Measurements from ENCODE around the gene SEMA3E. TPM values are rescaled to one million over a fixed set of nuclear protein-coding genes. Genes with fewer than 3 reads are reported as not detected.
"Not testable (repeated sequence)": the region's sequence is repeated elsewhere in the genome, so short reads cannot be mapped to it uniquely, and the experiment has no call there.

Gene SEMA3E
- total RNA-seq, 4 donors from 2014 or later = 1.0 to 2.2 (median 2.0) TPM

- no peak for TF ChIP-seq POLR2AphosphoS5 (IDR thresholded peaks at IDR 0.05)
- no peaks in the 10 kb centered on the region for H3K36me3 ChIP-seq
- 28% methylated on average over 4 of the region's 4 CpGs for WGBS
Measured at GRCh38 chr7:83451501-83452045, 197.4 kb downstream of the SEMA3E start.

GRCh38 chr7:83449781-83450180 lies 199.2 kb downstream of the SEMA3E start:
- TF ChIP-seq POLR2A (IDR thresholded peaks at IDR 0.05) (no peak), POLR2AphosphoS5 (IDR thresholded peaks at IDR 0.05) (no peak), EP300 (IDR thresholded peaks at IDR 0.05) (no peak)
- TF ChIP-seq, protein P1, sequence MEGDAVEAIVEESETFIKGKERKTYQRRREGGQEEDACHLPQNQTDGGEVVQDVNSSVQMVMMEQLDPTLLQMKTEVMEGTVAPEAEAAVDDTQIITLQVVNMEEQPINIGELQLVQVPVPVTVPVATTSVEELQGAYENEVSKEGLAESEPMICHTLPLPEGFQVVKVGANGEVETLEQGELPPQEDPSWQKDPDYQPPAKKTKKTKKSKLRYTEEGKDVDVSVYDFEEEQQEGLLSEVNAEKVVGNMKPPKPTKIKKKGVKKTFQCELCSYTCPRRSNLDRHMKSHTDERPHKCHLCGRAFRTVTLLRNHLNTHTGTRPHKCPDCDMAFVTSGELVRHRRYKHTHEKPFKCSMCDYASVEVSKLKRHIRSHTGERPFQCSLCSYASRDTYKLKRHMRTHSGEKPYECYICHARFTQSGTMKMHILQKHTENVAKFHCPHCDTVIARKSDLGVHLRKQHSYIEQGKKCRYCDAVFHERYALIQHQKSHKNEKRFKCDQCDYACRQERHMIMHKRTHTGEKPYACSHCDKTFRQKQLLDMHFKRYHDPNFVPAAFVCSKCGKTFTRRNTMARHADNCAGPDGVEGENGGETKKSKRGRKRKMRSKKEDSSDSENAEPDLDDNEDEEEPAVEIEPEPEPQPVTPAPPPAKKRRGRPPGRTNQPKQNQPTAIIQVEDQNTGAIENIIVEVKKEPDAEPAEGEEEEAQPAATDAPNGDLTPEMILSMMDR (IDR thresholded peaks at IDR 0.05) = no peak
- H3K4me3 ChIP-seq = no peak overlapping the region
- H3K36me3 ChIP-seq = no peaks in the 10 kb centered on the region
- no peak overlapping the region for H3K27ac ChIP-seq
- H3K27me3 ChIP-seq = no peaks in the 10 kb centered on the region
- no peaks in the 10 kb centered on the region for H3K4me1 ChIP-seq
- no peaks in the 10 kb centered on the region for H3K9me3 ChIP-seq
- DNase-seq (ENCODE audit: low spot score in 2 of 2) = no peak

More at GRCh38 chr7:83451501-83452045, 197.4 kb downstream of the SEMA3E start:
- Histone ChIP-seq H3K9me3 (no peaks in the 10 kb centered on the region), H3K27me3 (no peaks in the 10 kb centered on the region), H3K27ac (no peak overlapping the region), H3K4me3 (no peak overlapping the region), H3K4me1 (no peaks in the 10 kb centered on the region)
- DNase-seq (ENCODE audit: low spot score in 2 of 2) = no peak

- no peaks in the 10 kb centered on the region for H3K9me3 ChIP-seq
- H3K27ac ChIP-seq = no peak overlapping the region
- no peak for DNase-seq (ENCODE audit: low spot score in 2 of 2)
- no peaks in the 10 kb centered on the region for H3K27me3 ChIP-seq
- WGBS = 84% methylated on average over 2 of the region's 2 CpGs
- no peaks in the 10 kb centered on the region for H3K36me3 ChIP-seq
- H3K4me1 ChIP-seq = no peaks in the 10 kb centered on the region
- H3K4me3 ChIP-seq = no peak overlapping the region
- TF ChIP-seq, protein P1 (IDR thresholded peaks at IDR 0.05) = no peak
Measured at GRCh38 chr7:83447681-83448080, 201.3 kb downstream of the SEMA3E start.

DNA sequence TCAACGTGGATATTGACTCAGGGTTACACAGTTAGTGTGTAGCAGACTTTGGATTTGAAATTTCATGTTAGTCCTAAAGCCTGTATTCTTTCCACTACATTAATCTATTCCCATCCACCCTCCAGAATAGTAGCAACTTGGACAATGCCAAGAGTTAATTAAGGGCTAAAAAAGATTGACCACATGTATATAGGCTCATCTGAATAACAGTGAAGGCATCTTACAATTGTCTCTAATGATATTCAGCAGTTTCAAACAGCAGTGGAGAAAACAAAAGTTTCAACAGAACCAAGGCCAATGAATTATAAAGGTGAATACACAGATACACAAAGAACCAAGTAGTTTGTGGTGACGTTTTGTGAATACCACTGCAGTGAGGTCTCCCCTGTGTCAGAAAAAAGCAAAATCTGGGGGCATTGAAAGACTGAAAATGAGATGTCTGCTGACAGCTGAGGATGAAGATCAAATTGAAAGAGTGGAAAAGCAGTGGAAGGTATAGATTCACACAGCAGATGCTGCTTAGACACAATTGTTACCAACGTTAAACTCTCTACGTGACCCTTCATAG lies 202.8 kb downstream of the SEMA3E start:
- Histone ChIP-seq H3K4me1 (no peaks in the 10 kb centered on the region), H3K27me3 (no peaks in the 10 kb centered on the region), H3K27ac (no peak overlapping the region), H3K4me3 (no peak overlapping the region), H3K9me3 (no peaks in the 10 kb centered on the region), H3K36me3 (no peaks in the 10 kb centered on the region)
- DNase-seq (ENCODE audit: low spot score in 2 of 2) = no peak
- 74% methylated on average over 4 of the region's 4 CpGs for WGBS
- TF ChIP-seq EP300 (IDR thresholded peaks at IDR 0.05) (no peak), POLR2AphosphoS5 (IDR thresholded peaks at IDR 0.05) (no peak), POLR2A (IDR thresholded peaks at IDR 0.05) (no peak)
- TF ChIP-seq, protein P1 (IDR thresholded peaks at IDR 0.05) = no peak

- H3K27ac ChIP-seq = no peak overlapping the region
- H3K4me3 ChIP-seq = no peak overlapping the region
- DNase-seq (ENCODE audit: low spot score in 2 of 2) = no peak
- TF ChIP-seq POLR2AphosphoS5 (IDR thresholded peaks at IDR 0.05) (no peak), POLR2A (IDR thresholded peaks at IDR 0.05) (no peak), EP300 (IDR thresholded peaks at IDR 0.05) (no peak)
- TF ChIP-seq, protein P1 (IDR thresholded peaks at IDR 0.05) = no peak
- H3K4me1 ChIP-seq = no peaks in the 10 kb centered on the region
- H3K27me3 ChIP-seq = no peaks in the 10 kb centered on the region
- no peaks in the 10 kb centered on the region for H3K9me3 ChIP-seq
- WGBS = 85% methylated on average over 3 of the region's 3 CpGs
- no peaks in the 10 kb centered on the region for H3K36me3 ChIP-seq
Measured at GRCh38 chr7:83442911-83443310, 206.0 kb downstream of the SEMA3E start.

- 66% methylated on average over 4 of the region's 4 CpGs for WGBS
- Histone ChIP-seq H3K4me3 (no peak overlapping the region), H3K4me1 (no peaks in the 10 kb centered on the region), H3K9me3 (no peaks in the 10 kb centered on the region), H3K27me3 (no peaks in the 10 kb centered on the region), H3K36me3 (no peaks in the 10 kb centered on the region), H3K27ac (no peak overlapping the region)
- no peak for TF ChIP-seq POLR2A (IDR thresholded peaks at IDR 0.05)
- no peak for TF ChIP-seq EP300 (IDR thresholded peaks at IDR 0.05)
- TF ChIP-seq POLR2AphosphoS5 (IDR thresholded peaks at IDR 0.05) = no peak
- TF ChIP-seq, protein P1 (IDR thresholded peaks at IDR 0.05) = no peak
- no peak for DNase-seq (ENCODE audit: low spot score in 2 of 2)
Measured at GRCh38 chr7:83439026-83439425, 209.9 kb downstream of the SEMA3E start.

- not testable (repeated sequence) for DNase-seq (ENCODE audit: low spot score in 2 of 2); H3K27ac ChIP-seq; H3K9me3 ChIP-seq; H3K36me3 ChIP-seq; H3K4me1 ChIP-seq; H3K27me3 ChIP-seq; H3K4me3 ChIP-seq
- WGBS = 95% methylated on average over 5 of the region's 5 CpGs
Measured at GRCh38 chr7:83430289-83430688, 218.7 kb downstream of the SEMA3E start.

All from suprapubic skin (tissue), 4 donors.